GM19395 (cell line): ENCODE measurements around the gene RNASE11.
A peak's percentile ranks its signal among the peaks of the same experiment; 100 is the strongest.
"Not testable (repeated sequence)": the region's sequence is repeated elsewhere in the genome, so short reads cannot be mapped to it uniquely, and the experiment has no call there.

ENCODE experiments used
- ATAC-seq: cut with Tn5 transposase; IDR thresholded peaks from one replicate; pipeline ENCODE4 v1.9.1; 2021; ENCODE audit warnings: mild to moderate bottlenecking, moderate library complexity; ENCODE audit not compliant: unreplicated experiment

Gene RNASE11

DNA sequence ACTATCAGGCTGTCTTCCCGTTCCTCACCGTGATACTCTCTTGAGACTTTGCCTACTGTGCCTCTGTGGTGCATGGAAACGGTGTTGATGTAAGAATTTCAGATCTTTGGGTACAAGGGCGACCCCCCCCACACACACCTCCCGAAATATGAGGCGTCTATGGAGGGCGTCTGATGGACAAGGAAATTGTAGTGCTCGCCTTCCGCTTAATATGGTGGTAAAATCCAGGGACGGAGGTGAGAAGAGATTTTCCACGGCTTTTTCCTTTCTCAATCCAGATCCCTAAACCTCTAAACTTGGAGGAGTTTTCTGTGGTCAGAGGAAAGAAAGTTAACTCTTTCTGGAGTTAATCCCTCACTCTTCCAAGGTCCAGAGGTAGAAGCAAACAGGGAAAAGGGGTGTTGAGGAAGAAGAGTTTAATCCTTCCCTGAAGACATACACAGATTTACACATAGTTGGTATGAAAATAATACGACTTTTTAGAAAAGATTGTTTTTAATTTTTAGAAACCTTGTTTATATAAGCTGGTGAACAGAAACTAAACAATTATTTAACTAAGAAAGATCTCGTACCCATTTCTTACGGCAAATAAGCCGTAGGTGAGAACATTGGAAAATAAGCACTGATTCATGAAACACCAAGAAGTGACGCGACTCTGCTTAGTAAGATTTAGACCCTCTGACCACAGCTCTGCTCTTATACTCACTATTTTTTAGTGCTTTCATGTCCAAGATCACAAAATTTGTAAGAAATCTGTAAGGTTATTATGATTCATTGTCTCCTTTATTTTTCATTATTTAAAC lies 26.4 kb upstream of the RNASE11 start:
- peak; percentile 11 for ATAC-seq

DNA sequence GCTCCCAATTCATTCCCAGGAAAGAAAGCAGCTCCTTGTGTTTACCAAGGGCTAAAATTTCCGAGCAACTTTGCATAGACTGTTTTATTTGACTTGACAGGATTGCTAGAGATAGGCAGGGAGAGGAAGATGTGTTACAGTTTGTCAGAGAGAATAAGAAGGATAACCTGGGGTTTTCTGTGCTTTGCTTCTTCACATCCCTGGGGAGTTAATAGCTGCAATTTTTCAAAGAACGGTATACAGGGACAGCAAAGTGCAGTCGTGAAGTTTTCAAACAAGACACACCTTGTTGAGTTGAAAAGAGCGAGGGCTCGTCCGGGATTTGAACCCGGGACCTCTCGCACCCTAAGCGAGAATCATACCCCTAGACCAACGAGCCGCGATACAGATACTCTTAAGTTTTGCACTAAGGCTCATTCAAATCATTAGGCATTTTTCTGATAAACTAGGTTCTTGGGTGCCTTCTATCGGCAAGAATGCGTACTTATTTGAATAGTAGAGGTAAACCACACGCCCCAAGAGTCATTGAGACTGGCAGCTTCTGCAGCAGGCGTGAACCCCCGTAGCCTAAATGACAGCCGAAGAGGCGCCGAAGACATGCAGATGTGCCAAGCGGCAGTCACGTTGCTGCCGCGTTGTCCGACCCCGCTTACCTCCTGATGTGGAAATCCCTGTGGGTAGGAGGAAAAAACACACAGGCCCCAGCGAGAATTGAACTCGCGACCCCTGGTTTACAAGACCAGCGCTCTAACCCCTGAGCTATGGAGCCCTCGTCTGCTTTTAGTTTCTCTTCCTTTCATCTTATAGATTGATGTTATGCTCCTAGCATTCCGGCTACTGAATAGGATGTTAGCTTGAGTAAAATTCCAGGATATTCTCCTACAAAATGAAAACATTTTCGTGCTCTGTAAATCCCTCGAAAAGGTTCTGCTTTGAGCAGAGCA lies 25.6 kb upstream of the RNASE11 start:
- peak; percentile 62 for ATAC-seq

DNA sequence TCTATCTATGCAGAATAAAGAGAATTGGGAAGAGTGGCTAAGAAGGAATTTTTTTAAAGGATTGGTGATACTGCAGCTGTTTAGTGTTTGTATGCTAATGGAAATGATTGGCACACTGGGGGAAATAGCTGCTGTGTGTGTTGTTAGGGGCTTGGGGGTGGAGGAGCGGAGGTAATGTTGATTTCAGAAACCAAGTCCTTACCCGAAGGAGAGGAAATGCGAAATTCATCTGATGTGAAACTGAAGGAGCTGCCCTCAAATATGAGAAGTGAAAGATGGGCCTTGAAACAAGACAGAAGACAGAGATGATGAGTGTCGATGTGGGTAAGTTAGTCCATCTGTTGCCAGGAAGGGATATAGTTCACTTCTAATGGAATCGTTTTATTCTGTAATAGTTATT lies 24.6 kb upstream of the RNASE11 start:
- peak; percentile 18 for ATAC-seq

- no peak for ATAC-seq
Measured at GRCh38 chr14:20611277-20611676, 23.5 kb upstream of the RNASE11 start.

DNA sequence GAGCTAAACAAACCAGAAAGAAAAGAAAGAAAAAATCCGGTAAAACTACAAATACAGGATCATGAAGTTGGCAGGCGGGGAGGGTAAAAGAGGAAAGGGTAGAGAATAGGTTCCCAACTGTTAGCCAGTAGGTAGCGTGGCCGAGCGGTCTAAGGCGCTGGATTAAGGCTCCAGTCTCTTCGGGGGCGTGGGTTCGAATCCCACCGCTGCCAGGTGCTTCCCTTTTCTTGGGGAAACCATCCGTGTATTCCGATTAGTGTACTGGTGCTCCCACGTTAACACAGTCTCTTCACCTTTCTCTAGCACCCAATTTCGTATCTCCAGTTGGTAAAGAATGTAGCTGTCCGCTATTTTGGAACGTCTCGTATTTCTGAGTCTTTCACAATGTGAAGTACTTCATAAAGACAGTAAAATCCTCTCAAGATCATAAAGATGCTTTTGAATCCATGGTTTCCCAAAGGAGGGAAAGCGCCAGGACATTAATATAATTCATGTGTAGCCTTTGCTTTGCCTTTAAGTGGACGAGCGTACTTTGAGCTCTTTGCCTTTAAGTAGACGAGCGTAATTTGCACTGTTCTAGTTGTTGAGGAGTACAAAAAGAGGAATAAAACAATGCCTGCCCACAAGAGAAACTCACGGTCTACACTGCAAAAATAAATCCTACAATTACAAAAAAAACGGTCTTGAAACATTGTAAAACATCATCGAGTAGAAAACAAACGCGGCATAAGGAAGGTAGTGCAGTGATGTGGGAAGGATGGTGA lies 22.4 kb upstream of the RNASE11 start:
- ATAC-seq = no peak

DNA sequence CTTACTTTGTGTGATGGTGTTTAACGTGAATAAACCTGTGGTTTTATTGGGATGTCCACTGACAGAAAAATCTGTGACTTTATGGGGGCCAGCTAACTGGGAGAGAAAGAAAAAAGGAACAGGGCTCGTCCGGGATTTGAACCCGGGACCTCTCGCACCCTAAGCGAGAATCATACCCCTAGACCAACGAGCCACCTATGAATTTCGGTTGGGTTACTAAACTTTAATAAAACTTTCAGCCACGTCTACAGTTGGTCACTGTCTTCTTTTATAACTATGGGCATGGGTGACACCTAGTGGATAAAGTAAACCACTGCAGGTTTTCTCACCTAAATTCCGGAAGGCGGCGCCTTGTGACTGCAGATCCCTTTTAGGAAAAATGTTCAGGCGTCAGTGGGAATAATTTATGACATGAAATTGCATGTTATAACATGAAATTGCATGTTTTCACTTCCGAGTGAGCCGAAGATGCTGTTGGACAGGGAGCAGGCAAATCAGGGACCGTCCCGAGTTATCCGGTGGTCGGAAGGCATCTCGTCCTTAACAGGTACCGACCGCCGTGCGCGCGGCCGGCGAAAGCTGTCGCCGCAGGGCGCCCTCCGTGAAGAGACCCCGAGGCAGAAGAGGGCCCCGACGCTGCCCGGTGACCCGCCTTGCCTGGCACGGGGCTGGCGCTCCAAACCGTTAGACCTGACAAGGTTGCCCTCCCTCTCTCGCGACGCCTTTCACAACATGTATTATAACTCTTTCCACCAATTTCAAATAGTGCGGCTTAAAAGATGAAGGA lies 21.6 kb upstream of the RNASE11 start:
- peak; percentile 21 for ATAC-seq

DNA sequence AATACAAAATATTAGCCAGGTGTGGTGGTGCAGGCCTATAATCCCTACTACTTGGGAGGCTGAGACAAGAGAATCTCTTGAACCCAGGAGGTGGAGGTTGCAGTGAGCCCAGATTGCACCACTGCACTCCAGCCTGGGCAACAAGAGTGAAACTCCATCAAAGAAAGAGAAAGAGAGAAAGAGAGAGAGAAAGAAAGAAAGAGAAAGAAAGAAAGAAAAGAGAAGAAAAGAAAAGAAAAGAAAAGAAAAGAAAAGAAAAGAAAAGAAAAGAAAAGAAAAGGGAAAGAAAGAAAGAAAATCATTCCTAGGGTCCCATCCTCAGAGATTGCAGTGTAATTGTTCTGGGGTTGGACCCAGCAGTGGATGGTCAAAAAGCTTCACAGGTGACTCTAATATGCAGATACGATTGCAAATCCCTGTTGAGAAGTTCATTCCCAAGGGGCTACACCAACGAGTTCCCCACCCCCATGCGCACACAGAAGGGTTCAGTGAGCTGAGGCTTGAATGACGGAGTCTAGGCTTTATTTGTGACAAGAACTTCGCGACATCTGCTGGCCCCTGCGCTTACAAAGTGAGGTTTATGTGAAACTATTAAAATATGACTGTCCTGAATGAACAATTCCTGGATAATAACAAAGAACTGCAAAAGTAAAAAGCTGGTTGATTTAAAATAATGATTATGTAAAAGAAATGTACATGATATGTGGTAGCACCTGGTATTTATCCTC lies 20.7 kb upstream of the RNASE11 start:
- ATAC-seq = no peak

DNA sequence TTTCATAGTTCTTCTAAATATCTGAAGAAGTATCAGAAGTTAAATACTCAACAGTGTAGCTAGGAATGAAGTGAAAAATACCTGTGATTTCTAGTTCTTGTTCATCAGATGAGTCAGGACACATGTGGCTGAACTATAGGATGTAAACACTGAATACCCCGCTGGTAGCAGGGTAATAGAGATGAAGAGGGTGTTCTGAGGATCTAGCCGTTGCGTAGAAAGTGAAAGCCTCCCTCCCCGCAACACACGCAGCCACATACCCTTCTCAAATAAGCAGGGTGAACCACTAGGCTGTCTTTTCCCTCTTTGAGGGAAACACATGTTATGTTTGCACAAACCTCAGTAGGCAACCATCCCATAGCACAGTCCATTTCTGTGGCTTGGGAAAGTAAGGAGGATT lies 19.8 kb upstream of the RNASE11 start:
- ATAC-seq = no peak

DNA sequence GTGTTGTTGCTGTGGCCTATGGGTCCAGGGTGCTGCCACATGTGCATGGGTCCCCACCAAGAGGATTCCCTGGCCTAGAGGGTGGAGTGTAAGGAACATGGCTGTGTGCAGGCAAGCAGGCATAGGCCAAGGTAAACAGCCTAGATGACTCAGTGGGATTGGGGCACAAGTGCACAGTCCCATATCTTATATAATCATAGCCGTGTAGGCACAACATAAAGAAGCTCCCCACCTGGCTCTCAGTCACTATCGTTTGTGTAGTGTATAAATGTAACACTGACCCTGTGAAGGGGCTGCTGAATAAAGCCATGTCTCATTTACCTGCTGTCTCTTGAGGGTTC lies 19.1 kb upstream of the RNASE11 start:
- ATAC-seq = no peak

DNA sequence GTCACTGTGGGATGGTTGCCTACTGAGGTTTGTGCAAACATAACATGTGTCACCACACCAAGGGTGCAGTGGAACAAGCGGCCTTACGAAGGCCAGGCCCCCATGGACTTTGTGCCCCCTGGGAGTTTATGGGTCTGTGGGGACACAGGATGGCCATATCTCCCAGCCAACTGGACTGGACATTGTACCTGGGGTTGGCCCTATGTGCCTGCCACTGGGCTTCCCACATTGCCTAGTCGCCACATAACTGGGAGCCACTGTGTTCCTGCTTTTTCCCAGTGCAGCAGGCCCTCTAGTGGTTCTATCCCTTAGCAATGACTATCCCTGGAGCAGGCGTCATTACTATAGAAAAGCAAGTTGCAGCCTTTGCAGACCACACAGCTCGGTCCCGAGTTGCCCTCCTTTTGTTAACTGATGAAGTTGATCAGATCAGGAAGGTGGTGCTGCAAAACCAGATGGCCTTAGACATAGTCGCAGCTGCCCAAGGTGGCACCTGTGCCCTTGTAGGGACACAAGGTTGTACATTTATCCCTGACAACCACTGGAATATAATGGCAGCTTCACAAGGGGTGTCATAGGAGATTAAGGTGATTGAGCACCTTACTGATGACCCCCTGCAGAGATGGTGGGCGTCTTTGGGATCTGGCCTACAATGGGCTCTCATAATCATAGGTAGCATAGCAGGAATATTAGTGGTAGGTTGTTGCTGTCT lies 18.5 kb upstream of the RNASE11 start:
- ATAC-seq = no peak

GRCh38 chr14:20603813-20604690 lies 16.3 kb upstream of the RNASE11 start:
- no peak for ATAC-seq

DNA sequence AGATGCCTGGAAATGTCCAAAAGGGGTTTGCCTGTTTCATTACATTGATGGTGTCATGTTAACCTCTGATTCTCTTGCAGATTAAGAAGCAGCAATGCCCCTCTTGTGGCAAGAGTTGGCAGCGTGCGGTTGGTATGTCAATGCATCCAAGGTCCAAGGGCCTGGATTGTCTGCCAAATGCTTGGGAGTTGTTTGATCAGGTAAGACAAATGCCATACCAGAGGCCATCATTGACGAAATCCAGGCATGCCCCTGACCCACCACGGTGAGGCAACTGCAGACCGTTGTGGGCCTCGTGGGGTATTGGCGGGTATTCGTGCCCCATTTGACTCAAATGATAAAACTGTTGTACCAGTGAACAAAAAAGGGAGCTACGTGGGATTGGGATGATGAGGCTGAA lies 14.8 kb upstream of the RNASE11 start:
- no peak for ATAC-seq

DNA sequence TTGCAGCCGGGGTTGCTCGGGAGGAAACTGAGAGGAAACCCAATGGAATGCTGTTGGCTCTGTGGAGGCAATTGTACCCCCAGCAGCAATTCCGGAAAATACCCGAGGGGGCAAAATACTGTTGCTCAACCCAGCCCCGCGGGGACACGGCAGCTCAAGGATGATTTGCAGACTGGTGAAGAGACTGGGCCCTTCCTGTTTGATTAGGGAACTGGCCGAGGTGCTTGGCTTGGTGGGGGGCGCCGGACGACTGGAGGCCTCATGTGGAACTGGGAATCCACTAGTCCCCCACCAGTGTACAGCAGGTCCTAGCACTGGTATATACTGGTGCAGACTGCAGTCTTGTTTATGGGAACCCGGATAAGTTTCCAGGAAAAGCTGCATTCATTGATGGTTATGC lies 13.7 kb upstream of the RNASE11 start:
- no peak for ATAC-seq

GRCh38 chr14:20597108-20597507 lies 9.3 kb upstream of the RNASE11 start:
- no peak for ATAC-seq

DNA sequence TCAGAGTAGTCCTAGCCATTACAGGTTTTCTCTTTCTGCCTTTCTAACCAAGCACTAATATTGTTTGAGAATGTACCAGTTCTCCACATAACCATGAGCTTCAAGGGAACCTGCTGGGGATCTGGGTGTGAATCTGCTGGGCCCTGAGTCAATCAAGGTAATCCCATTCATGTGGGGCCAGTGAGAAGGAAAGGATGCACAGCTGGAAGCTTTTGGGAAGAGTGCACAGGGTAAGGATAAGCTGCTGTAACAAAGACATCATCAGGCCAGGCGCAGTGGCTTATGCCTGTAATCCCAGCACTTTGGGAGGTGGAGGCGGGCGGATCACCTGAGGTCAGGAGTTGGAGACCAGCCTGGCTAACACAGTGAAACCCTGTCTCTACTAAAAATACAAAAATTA lies 7.9 kb upstream of the RNASE11 start:
- ATAC-seq = not testable (repeated sequence)

DNA sequence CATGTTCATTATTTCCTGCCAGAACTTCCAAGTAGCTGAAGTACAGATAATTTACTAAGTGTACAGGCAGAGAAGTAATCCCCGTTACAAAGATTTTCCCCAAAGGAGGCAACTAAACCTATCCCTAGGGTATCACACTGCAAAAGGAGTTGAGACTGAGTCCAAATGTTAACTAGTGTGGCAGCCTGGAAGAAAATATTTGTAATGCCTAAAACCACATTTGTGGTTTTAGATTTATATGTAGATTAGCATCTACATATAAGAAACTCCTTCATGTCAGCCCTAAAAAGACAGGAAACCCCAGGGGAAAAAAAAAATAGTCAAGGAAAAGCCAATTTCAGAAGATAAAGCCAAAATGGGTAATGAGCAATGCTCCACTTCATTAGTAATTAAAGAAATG lies 4.8 kb upstream of the RNASE11 start:
- no peak for ATAC-seq

- no peak for ATAC-seq
Measured at GRCh38 chr14:20591235-20591634, 3.4 kb upstream of the RNASE11 start, which contains the start of gene RNASE12. RNASE12 (minus strand) TSS chr14:20591376; CDS start chr14:20590723, 653 bp downstream.

GRCh38 chr14:20583908-20584307 lies 3.9 kb downstream of the RNASE11 start:
- ATAC-seq = no peak
